Testis (tissue), 2 donors: ENCODE data around the gene PLLP.

Experiments used
- CTCF ChIP-seq, 3 experiments: fragments of 450-650 bp in 2 of 3; fragments of 200-600 bp in 1 of 3; sonication (generic) in 1 of 3; IDR thresholded peaks; one replicate each; pipeline ENCODE4 v1.5.1; 2016 to 2019; ENCODE audit warnings: antibody characterized with exemption in 3 of 3, mild to moderate bottlenecking in 2 of 3, moderate library complexity in 1 of 3
- POLR2A ChIP-seq: fragments of 450-650 bp; IDR thresholded peaks from one replicate; pipeline ENCODE4 v1.6.1; 2017; ENCODE audit warnings: antibody characterized with exemption, mild to moderate bottlenecking, moderate library complexity

GRCh38 chr16:57307365-57307764, 22.9 kb upstream of the PLLP start:
- TF ChIP-seq CTCF (IDR thresholded peaks at IDR 0.05) (no peak), POLR2A (no peak)
